ENCODE data around the gene SARM1.

Gene SARM1

DNA sequence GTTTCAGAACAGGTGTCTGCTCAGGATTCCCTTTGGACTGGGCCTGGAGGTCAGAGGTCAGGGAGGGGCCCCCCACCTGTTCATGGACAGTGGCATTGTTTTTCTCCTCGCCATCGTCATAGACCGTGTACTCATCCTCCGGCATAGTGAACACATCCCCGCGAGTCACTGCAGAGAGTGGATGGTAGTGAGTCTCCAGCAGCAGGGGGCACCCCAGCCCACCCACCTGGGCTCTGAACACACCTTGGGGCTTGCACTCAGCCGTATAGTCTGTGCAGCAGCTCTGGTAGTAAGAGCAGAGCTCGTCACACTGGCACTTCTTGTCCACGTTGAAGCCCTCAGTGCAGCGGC, 1.8 kb upstream of the SARM1 start:
- DNase-seq = no peak

DNA sequence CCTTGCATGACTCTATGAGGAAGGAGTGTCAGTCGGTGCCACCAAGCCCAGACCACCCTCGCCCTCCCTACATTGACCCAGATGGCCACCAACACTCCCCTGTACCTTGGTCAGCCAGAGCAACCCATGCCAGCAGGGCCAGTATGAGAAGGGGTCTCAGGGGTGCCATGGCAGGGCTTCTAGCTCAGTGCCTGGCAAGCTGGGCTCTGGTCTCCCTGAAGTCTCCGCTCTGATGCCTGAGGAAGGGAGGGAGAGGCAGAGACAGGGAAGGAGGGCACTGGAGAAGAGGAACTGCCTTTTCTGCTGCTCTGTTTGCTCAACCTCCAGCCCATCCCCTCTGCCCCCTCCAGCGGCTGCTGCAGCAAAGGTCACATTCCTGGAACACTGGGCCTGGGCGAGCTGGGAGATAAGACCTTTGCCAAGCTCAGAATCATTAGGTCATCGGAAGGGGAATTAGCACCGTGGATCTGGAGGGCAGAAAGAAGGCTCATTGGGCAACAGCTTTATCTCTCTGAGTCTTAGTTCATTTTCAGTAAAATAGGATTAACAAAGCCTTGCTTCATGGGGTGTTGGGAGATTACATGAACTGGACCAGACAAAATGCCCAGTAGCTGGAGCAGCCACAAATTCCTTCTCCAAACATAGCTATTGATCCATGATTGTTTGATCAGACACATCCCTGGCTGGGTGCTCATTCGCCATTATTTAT, 1.3 kb upstream of the SARM1 start, which contains the start of gene VTN:
TSS of gene VTN (minus strand) at position 273 of the 709 bp plus-strand sequence. CDS start at position 169, 104 bp downstream.
- no peak for DNase-seq

DNA sequence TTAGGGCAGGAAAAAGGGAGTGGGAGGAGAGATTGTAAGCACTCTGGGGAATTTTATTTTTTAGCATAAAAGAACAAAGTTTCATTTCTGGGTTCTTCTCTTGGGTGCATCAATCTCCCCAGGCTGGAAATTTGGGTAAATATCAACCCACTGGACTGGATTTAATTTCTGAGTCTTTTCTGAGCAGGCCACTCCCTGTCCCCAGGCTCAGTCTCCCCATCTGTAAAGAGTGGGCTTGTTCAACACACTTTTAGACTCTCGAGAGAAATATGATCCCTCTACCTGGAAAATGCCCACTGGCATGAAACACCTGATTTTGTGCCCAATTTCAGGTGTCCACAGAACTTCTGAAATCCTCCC, 770 bp upstream of the SARM1 start:
- DNase-seq = no peak

GRCh38 chr17:28372203-28372944, 880 bp downstream of the SARM1 start:
- DNase-seq = peak; percentile 46

GRCh38 chr17:28372945-28373274, 1.4 kb downstream of the SARM1 start:
- DNase-seq = no peak

- no peak for DNase-seq
Measured at GRCh38 chr17:28379814-28380801, 8.6 kb downstream of the SARM1 start.

GRCh38 chr17:28381141-28381825, 9.8 kb downstream of the SARM1 start:
- DNase-seq = peak; percentile 40

DNA sequence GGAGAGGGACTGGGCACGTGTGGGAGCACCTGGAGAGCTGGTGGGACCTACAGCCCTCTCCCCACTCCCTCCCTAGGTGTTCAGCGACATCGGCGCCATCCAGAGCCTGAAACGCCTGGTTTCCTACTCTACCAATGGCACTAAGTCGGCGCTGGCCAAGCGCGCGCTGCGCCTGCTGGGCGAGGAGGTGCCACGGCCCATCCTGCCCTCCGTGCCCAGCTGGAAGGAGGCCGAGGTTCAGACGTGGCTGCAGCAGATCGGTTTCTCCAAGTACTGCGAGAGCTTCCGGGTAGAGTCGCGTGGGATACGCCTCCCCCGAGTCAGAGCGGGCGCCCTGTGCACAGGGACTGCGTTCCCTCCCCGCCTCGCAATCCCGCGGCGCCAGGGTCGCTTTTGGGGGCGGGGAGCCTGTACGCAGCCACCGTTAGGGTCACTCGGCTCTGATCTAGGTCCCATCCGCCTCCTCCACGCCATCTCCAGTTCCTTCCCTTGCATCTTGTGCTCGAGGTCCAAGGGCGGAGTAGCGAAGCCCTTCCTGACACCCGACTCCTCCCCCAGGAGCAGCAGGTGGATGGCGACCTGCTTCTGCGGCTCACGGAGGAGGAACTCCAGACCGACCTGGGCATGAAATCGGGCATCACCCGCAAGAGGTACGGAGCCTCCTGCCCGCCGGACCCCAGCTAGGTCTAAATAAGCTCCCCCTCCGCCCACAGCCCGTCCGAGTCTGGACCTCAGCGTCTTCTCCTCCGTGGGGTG, 13.0 kb downstream of the SARM1 start:
- DNase-seq = peak; percentile 76

DNA sequence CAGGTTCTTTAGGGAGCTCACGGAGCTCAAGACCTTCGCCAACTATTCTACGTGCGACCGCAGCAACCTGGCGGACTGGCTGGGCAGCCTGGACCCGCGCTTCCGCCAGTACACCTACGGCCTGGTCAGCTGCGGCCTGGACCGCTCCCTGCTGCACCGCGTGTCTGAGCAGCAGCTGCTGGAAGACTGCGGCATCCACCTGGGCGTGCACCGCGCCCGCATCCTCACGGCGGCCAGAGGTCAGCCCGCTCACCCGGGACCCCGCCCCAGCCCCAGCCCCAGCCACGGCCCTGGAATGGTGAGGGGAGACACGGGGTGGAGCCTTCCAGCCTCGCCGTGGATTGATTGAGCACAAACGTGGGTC, 13.5 kb downstream of the SARM1 start:
- DNase-seq = no peak

- DNase-seq = peak; percentile 24
Measured at GRCh38 chr17:28385406-28385805, 13.9 kb downstream of the SARM1 start.

DNA sequence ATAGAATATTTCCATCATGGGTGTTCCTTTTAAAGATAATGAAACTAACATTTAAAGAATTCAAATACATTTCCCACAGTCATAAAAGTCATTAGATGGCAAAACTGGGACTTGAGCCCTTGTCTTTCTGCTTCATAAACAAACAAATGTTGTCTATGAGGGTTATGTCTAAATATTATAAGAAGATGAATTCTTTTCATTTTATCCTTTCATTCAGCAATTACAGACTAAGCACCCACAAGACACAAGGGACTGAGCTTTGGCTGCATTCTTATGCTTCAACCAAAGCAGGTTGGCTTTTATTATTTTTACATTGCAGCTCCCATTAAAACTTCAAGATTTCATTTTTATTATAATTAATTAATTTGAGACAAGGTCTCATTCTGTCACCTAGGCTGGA, 14.9 kb downstream of the SARM1 start:
- no peak for DNase-seq

GRCh38 chr17:28388106-28388505, 16.6 kb downstream of the SARM1 start:
- DNase-seq = no peak

GRCh38 chr17:28390141-28390540, 18.6 kb downstream of the SARM1 start:
- no peak for DNase-seq

DNA sequence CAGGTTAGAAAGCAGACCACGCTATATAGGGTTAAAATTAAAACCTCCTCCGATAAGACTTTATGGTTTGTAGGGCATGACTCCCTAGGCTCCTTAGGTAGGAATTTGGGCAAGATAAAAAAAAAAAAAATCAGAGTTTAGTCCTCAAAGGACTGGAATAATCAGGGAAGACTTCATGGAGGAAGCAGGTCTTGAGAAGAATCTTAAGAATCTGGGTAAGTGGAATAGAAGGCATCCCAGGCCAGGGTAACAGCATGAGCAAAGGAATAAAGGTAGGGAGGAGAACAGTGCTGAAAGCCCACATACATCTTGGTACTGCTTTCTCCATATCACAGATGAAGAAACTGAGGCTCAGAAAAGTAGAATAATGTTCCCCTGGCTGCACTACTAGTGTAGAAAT, 19.1 kb downstream of the SARM1 start:
- no peak for DNase-seq

DNA sequence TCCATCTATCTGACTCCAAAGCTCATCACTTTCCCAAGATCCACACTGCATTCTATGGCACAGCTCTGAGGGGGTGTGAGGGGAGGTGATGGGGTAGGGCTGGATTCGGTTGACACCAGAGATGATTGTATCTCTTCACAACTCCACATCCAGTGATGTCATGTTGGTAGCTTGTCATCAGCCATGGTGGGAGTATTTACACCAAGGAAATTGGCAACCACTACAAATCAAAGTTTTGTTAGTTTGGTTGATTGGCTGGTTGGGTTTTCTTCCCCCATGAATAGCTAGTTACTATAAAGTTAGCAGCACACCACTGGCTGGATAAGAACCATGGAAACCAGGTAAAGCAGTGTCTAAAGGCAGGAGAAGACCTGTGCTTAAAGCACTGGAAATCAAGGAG, 19.5 kb downstream of the SARM1 start:
- no peak for DNase-seq

- no peak for DNase-seq
Measured at GRCh38 chr17:28391401-28391800, 19.9 kb downstream of the SARM1 start.

DNA sequence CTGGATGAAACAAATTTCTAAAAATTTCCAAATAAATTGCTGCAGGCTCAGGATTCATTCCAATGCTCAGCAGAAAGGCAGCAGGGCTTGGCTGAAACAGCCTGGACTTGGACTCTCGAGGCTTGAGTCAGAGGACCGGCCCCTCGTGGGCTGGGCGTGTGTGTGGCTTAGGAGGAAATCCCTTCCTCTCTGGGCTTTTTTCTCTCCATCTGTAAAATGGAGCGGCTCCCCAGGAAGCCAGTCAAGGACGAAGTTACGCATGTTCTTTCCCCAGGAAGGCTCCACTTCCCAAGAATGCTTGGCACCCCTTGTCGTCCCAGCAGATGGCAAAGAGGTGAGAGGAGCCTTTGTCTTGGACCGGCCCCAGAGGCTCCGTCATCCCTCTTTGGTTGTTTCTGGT, 21.0 kb downstream of the SARM1 start:
- DNase-seq = no peak

GRCh38 chr17:28394337-28395116, 23.0 kb downstream of the SARM1 start:
- no peak for DNase-seq

DNA sequence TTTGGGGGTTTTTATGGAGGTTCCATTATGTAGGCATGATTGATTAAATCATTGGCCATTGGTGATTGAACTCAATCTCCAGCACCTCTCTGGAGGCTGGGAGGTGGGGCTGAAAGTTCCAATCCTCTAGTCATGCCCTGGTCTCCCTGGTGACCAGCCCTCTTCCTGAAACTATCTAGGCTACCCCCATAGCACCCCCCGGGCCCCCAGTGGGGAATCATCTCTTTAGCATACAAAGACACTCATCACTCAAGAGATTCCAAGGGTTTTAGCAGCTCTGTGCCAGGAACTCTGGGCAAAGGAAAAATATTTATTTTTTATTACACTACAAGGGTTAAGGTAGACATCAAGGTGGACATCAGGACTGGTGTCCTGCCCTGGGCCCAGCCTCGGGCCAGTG, 23.9 kb downstream of the SARM1 start:
- DNase-seq = no peak

DNA sequence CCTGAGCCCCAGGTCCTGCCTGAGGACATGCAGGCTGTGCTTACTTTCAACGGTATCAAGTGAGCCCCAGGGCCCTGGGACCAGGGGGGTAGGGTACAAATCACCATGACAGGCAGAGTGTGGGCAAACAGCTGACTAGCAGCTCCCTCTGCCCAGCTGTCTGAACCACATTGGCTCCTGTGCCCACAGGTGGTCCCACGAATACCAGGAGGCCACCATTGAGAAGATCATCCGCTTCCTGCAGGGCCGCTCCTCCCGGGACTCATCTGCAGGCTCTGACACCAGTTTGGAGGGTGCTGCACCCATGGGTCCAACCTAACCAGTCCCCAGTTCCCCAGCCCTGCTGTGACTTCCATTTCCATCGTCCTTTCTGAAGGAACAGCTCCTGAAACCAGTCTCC, 24.5 kb downstream of the SARM1 start:
- DNase-seq = no peak

GRCh38 chr17:28396635-28397239, 25.2 kb downstream of the SARM1 start:
- no peak for DNase-seq
